NCI-H2196 (cell line): ENCODE data around the gene SLC16A6.
"Not testable (repeated sequence)": the region's sequence is repeated elsewhere in the genome, so short reads cannot be mapped to it uniquely, and the experiment has no call there.

Source experiments
- DNase-seq: peaks from one replicate; lab custom pipeline; 2025; ENCODE audit not compliant: unreplicated experiment; lab: John Stamatoyannopoulos, UW

SLC16A6 gene

GRCh38 chr17:68225055-68225454 is 65.9 kb downstream of the SLC16A6 start:
- not testable (repeated sequence) for DNase-seq

- DNase-seq, result no peak
These were observed 68.3 kb downstream of the SLC16A6 start for GRCh38 chr17:68222606-68223005.

- DNase-seq, result no peak
These were observed 69.1 kb downstream of the SLC16A6 start for GRCh38 chr17:68221786-68222185.

GRCh38 chr17:68220786-68221185 is 70.1 kb downstream of the SLC16A6 start:
- not testable (repeated sequence) for DNase-seq

GRCh38 chr17:68220186-68220585 is 70.7 kb downstream of the SLC16A6 start:
- DNase-seq, result not testable (repeated sequence)

GRCh38 chr17:68219429-68219828 is 71.5 kb downstream of the SLC16A6 start:
- not testable (repeated sequence) for DNase-seq
